ENCODE measurements around the gene ZBTB21.

The ZBTB21 gene

DNA sequence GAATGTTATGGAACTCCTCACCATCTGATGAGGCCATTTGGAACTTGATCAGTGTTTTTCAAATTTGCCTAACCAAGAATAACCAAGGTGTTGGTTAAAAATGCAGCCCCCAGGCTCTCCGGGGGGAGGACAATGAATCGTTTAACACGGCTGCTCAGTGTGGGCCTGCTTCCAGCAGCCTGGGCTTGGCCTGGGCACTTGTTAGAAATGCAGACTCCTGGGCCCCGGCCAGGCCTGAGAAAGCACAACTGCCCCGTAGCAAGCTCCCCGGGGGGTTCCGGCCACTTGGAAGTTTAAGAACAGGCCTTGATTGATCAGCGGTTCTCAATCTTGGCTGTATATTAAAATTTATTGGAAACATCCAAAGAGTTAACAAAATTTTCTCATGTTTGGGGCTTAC lies 33.5 kb downstream of the ZBTB21 start:
- Histone ChIP-seq H3K4me1 (ENCODE audit: control insufficient read depth, insufficient read depth, low read length) (no peaks in the 10 kb centered on the region), H3K9ac (ENCODE audit: low read length) (no peak overlapping the region), H3K27ac (ENCODE audit: low read depth, low read length) (no peak overlapping the region), H3K36me3 (ENCODE audit: control insufficient read depth, insufficient read depth, low read length) (no peaks in the 10 kb centered on the region), H3K4me3 (ENCODE audit: low read length) (no peak overlapping the region), H3K27me3 (ENCODE audit: control insufficient read depth, insufficient read depth, low read length) (no peaks in the 10 kb centered on the region)

DNA sequence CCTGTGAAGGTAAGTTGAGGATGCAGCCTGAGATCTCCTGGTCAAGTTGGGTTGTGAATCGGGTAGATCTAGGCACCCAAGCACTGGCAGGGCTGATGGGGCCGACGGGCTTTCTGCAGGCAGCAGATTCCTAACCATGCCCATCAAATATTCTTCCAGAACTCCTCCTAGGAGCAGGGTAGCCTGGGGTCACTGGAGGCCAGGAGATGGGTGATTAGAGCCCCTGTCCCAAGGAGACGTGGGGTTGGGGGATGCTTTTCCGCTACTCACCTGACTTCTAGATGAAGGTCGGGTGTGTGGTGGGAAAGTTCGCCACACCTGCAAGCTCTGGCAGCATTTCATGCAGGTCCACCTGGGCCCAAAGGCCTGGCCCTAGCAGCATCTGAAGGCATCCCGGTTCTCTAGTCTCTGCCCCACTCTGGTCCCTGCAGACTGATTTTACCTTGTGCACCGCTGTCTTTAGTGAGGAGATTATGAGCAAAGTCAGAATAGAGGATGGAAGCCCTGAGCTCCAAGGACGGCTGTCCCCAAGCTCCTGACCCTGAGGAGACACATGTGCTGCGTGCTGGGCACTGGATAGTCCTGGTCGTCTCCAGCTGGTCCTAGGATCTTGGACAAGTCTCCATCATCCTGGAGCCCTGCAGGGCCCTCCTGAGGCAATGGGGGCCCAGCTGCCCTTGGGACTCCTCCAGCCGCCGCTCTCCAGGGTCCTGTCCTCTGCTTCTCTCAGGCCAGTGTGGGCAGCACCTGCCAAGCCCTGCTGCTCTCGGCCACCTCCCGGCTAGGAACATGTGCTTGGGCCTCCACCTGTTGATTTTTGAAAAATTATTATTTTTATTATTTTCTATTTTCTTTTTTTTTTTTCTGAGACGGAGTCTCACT lies 34.5 kb downstream of the ZBTB21 start:
- Histone ChIP-seq H3K4me3 (ENCODE audit: low read length) (no peak overlapping the region), H3K36me3 (ENCODE audit: control insufficient read depth, insufficient read depth, low read length) (no peaks in the 10 kb centered on the region), H3K27ac (ENCODE audit: low read depth, low read length) (no peak overlapping the region), H3K4me1 (ENCODE audit: control insufficient read depth, insufficient read depth, low read length) (no peaks in the 10 kb centered on the region), H3K9ac (ENCODE audit: low read length) (no peak overlapping the region), H3K27me3 (ENCODE audit: control insufficient read depth, insufficient read depth, low read length) (no peaks in the 10 kb centered on the region)

DNA sequence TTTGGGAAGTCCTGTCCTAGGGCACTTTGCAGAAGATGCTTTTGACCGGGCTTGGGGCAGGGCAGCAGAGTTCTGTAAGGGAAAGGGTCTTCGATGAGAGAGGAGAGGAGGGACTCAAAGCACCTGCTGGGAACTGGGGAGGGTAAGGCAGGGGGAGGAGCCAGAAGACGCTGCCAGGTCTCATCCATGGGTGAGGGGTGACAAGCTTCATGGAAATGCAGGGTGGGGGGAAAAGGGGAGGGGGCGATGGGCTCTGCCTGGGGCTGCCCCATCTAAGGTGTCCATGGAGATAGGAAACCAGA lies 35.5 kb downstream of the ZBTB21 start:
- Histone ChIP-seq H3K36me3 (ENCODE audit: control insufficient read depth, insufficient read depth, low read length) (no peaks in the 10 kb centered on the region), H3K27ac (ENCODE audit: low read depth, low read length) (no peak overlapping the region), H3K9ac (ENCODE audit: low read length) (no peak overlapping the region), H3K27me3 (ENCODE audit: control insufficient read depth, insufficient read depth, low read length) (no peaks in the 10 kb centered on the region), H3K4me3 (ENCODE audit: low read length) (no peak overlapping the region), H3K4me1 (ENCODE audit: control insufficient read depth, insufficient read depth, low read length) (no peaks in the 10 kb centered on the region)

DNA sequence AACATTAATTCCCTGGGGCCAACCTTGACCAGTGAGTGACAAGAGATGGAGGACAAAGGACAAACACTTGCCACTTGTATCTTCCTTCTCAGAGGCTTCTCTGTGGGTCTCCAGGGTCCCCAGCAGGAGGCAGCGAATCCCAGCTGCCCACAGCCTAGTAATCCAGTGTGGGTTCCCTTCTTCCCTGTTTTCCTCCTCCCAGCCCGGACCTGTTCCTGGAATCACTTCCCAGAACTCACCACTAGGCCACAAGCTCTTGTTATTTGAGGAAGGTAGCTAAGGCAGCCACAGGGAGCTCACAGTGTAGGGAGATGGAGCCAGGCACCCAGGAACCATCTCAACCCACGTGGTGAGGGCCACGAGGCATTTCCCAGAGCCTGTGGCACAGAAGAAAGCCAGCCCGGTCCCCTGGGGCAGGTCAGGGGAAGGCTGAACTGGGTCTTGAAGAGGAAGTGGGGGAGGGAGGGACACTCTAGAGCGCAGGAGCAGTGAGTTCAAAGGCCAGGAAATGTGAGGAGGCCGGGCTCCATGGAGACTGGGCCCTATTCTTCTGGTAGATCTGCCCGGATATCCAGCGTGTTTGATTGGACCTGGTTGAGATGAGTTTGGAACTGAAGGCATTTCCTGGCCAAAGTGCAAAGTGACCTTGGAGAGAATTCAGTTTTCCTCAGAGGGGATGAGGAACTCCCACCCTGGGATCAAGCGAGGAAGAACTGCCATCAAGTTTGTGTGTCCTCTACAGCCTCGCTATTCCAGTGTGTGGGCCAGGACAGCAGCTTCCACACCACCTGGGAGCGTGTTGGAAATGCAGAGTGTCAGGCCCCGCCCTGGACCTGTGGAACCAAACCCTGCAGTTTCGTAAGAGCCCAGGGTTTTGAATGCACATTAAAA lies 36.1 kb downstream of the ZBTB21 start:
- Histone ChIP-seq H3K27me3 (ENCODE audit: control insufficient read depth, insufficient read depth, low read length) (no peaks in the 10 kb centered on the region), H3K27ac (ENCODE audit: low read depth, low read length) (no peak overlapping the region), H3K4me3 (ENCODE audit: low read length) (no peak overlapping the region), H3K9ac (ENCODE audit: low read length) (no peak overlapping the region), H3K4me1 (ENCODE audit: control insufficient read depth, insufficient read depth, low read length) (no peaks in the 10 kb centered on the region), H3K36me3 (ENCODE audit: control insufficient read depth, insufficient read depth, low read length) (no peaks in the 10 kb centered on the region)

DNA sequence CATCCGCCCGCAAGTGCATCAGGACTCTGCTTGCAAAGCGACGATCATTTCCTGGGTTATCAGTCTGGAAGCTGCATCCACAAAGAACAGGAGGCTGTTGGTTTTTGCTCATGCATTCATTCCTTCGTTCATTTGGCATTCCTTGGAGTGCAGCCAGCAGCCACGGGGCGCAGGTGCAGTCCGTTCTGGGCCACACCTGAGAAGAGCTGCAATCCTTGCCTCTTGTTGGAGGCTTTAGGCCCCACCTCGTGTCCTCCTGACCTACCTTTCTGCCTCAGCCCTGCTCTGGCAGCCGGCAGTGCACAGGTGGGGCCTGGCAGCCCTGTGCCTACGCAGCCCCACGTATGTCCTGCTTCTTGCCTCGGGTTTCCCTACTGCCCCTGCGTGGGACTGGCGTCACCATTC lies 36.7 kb downstream of the ZBTB21 start:
- Histone ChIP-seq H3K27me3 (ENCODE audit: control insufficient read depth, insufficient read depth, low read length) (no peaks in the 10 kb centered on the region), H3K36me3 (ENCODE audit: control insufficient read depth, insufficient read depth, low read length) (no peaks in the 10 kb centered on the region), H3K27ac (ENCODE audit: low read depth, low read length) (no peak overlapping the region), H3K4me3 (ENCODE audit: low read length) (no peak overlapping the region), H3K9ac (ENCODE audit: low read length) (no peak overlapping the region), H3K4me1 (ENCODE audit: control insufficient read depth, insufficient read depth, low read length) (no peaks in the 10 kb centered on the region)

DNA sequence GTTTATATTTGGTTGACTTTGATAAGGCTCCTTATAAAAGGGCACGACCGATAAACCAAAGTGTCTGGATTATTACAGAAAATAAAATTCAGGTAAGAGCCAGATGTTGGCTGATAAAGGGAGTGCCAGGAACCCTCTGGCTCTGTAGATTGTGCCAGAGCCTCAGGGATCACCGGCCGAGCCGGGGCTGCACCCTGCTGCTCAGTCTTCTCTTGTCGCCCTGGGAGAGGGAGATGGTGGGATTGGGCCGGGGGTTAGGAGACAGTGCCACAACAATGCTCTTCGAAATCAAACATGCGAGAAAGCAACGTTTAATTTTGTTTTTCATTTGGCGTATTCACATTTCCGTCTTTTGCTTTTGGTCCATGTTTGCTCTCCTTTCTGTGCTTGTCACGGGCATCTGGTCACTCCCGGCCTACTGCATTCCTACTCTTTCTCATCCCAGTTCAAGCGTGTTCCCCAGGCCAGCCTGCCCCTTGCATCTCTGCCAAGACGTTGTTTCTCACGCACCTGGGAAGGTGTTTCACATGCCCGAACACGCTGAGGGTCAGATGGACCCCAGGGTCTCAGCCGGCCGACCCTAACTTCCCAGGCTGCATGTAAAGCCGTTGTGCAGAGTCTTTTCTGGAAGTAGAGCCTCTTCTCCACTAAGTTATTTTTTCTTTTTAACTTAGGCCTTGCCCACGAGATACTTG lies 37.5 kb downstream of the ZBTB21 start:
- H3K27ac ChIP-seq (ENCODE audit: low read depth, low read length): no peak overlapping the region
- H3K4me3 ChIP-seq (ENCODE audit: low read length): no peak overlapping the region

DNA sequence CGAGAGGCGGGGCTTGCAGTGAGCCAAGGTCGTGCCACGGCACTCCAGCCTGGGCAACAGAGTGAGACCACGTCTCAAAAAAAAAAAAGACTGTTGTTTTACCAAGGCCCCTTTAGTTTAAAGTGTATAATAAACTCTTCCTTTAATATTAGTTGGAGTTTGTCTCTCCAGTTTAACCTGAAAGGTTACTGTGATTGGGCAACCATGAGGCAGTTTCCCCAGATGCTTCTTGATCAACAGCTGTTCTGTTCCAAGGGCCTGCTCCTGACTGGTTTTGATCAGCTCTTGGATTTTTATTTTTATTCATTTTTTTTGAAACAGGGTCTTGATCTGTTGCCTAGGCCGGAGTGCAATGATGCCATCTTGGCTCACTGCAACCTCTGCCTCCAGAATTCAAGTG lies 38.3 kb downstream of the ZBTB21 start:
- H3K36me3 ChIP-seq (ENCODE audit: control insufficient read depth, insufficient read depth, low read length): no peaks in the 10 kb centered on the region
- no peaks in the 10 kb centered on the region for H3K27me3 ChIP-seq (ENCODE audit: control insufficient read depth, insufficient read depth, low read length)
- H3K27ac ChIP-seq (ENCODE audit: low read depth, low read length): no peak overlapping the region
- H3K9ac ChIP-seq (ENCODE audit: low read length): no peak overlapping the region
- H3K4me1 ChIP-seq (ENCODE audit: control insufficient read depth, insufficient read depth, low read length): no peaks in the 10 kb centered on the region
- H3K4me3 ChIP-seq (ENCODE audit: low read length): no peak overlapping the region

More for the DNA sequence above, 37.5 kb downstream of the ZBTB21 start:
- Histone ChIP-seq H3K9ac (ENCODE audit: low read length) (no peak overlapping the region), H3K36me3 (ENCODE audit: control insufficient read depth, insufficient read depth, low read length) (no peaks in the 10 kb centered on the region), H3K4me1 (ENCODE audit: control insufficient read depth, insufficient read depth, low read length) (no peaks in the 10 kb centered on the region), H3K27me3 (ENCODE audit: control insufficient read depth, insufficient read depth, low read length) (no peaks in the 10 kb centered on the region)

DNA sequence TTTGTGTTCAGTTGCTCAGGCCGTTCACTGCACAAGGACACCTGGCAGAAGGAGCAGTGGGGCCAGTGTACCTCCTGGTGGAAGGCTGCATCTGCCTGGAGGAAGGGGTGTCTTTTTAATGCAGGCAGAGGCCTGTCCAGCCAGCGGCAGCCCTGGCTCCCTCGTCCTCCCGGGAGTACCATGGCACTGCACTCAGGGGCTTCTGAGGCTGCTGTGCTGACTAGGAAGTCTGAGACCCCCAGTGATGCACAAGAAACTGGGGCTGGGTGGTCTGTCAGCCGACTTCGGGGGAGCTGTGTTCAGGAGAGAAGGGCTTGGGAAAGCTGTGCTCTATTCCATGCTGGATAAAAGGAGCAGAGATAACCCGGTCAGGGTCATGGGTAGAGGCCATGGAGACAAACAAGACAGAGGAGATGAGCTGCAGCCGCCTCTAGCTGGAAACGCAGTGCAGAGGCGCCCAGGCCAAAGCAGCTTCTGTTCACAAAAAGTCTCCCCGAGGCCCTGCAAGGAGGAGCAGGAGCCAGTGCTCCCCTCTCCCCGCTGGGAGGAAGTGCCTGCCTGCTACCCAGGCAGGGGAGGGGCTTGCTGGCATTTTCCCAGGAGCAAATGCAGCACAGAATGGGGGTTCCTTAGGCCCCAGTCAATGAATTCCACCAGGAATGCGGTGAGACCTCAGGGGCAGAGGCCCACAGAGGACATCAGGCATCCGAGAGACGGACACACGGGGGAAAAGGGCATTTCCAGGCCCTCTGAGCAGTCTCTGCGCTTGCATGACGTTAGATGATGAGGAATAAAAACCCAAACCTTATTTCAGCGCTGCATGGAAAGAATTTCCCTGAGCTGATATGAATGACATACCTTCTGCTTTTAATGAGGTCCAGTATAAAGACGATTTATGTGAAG lies 39.2 kb downstream of the ZBTB21 start:
- H3K27me3 ChIP-seq (ENCODE audit: control insufficient read depth, insufficient read depth, low read length): no peaks in the 10 kb centered on the region
- no peak overlapping the region for H3K4me3 ChIP-seq (ENCODE audit: low read length)
- no peaks in the 10 kb centered on the region for H3K4me1 ChIP-seq (ENCODE audit: control insufficient read depth, insufficient read depth, low read length)
- H3K27ac ChIP-seq (ENCODE audit: low read depth, low read length): no peak overlapping the region
- no peaks in the 10 kb centered on the region for H3K36me3 ChIP-seq (ENCODE audit: control insufficient read depth, insufficient read depth, low read length)
- H3K9ac ChIP-seq (ENCODE audit: low read length): no peak overlapping the region

DNA sequence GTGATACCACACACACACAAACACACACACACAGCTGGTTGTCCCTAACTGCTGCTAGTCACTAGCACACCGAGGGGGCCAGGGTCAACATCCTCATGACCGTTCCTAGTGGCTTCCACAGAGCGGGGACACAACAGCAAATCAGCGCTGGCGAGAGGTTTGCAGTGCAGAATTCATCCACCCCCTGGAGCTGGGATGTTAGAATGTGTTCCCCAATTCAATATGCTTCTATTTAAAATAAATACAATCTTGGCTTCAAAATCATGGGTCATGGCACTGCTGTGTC lies 40.1 kb downstream of the ZBTB21 start:
- no peaks in the 10 kb centered on the region for H3K4me1 ChIP-seq (ENCODE audit: control insufficient read depth, insufficient read depth, low read length)
- H3K27ac ChIP-seq (ENCODE audit: low read depth, low read length): no peak overlapping the region
- H3K4me3 ChIP-seq (ENCODE audit: low read length): no peak overlapping the region
- no peaks in the 10 kb centered on the region for H3K27me3 ChIP-seq (ENCODE audit: control insufficient read depth, insufficient read depth, low read length)
- no peaks in the 10 kb centered on the region for H3K36me3 ChIP-seq (ENCODE audit: control insufficient read depth, insufficient read depth, low read length)
- H3K9ac ChIP-seq (ENCODE audit: low read length): no peak overlapping the region

DNA sequence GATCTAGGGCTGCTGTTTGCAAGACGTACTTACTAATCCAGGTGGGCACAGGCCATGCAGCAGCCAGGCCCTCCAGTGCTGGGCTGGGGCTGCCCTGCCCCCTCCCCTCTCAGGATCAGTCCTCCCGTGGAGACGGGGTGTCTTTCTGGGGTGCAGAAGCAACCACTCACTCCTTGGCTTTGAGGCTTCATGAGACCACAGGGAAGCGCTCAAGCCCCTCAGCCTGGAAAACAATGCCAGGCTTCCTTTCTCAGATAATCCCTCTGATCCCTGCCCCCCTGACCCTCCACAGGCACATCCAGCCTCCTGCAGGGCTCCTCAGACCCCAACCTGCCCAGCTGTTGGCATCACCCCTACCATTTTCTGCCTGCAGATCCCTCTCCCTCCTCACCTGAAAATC lies 42.5 kb downstream of the ZBTB21 start:
- Histone ChIP-seq H3K4me1 (ENCODE audit: control insufficient read depth, insufficient read depth, low read length) (no peaks in the 10 kb centered on the region), H3K27me3 (ENCODE audit: control insufficient read depth, insufficient read depth, low read length) (no peaks in the 10 kb centered on the region), H3K9ac (ENCODE audit: low read length) (no peak overlapping the region), H3K36me3 (ENCODE audit: control insufficient read depth, insufficient read depth, low read length) (no peaks in the 10 kb centered on the region), H3K27ac (ENCODE audit: low read depth, low read length) (no peak overlapping the region), H3K4me3 (ENCODE audit: low read length) (no peak overlapping the region)

DNA sequence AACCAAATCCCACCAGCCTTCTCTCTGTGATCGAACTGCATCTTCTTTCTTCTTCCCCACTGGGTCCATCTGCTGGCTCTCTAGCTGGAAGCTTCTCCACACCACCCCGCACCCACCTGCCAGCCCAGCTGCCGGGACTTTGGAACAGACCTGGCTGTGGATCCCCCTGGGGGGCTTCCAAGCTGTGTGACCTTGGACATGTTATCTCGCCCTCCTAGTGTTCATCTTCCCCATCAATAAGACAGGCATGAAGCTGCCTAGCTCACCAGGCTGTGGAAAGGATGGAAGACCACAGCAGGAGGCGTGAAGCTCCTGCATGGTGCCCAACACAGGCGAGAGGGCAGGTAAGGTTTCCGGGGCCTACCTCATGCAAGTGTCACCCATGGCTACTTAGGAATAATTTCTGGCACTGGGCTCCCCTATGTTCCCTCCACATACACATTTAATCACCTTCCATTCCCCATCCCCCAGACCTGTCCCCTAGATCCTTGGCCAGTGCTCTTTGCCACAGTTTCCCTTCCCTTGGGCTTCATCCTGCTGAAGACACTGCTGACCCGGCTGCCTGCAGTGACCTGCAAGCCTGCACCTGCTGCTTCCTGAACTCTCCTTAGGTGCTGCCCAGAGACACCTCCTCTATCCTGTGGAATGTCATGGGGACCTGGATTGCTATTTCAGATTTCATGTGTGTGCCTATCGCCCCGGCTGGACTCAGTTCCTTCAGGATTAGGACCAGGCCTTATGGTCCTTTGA lies 43.1 kb downstream of the ZBTB21 start:
- Histone ChIP-seq H3K27ac (ENCODE audit: low read depth, low read length) (no peak overlapping the region), H3K36me3 (ENCODE audit: control insufficient read depth, insufficient read depth, low read length) (no peaks in the 10 kb centered on the region), H3K9ac (ENCODE audit: low read length) (no peak overlapping the region), H3K4me1 (ENCODE audit: control insufficient read depth, insufficient read depth, low read length) (no peaks in the 10 kb centered on the region), H3K27me3 (ENCODE audit: control insufficient read depth, insufficient read depth, low read length) (no peaks in the 10 kb centered on the region), H3K4me3 (ENCODE audit: low read length) (no peak overlapping the region)
